H9 (cell line): ENCODE results near the gene SLC6A19. TPM values are rescaled to one million over a fixed set of nuclear protein-coding genes. Genes with fewer than 3 reads are reported as not detected.

ENCODE experiments used
- DNase-seq: peaks from one replicate; pipeline ENCODE4 v3.0.0-alpha.2; 2017
- H2AFZ ChIP-seq: one replicate; pipeline ENCODE4 v1.6.1; 2013; ENCODE audit warnings: mild to moderate bottlenecking, low read length, control low read depth, moderate library complexity
- H2AK5ac ChIP-seq: 2 replicates; pipeline ENCODE4 v1.6.1; 2013; ENCODE audit warnings: low read length, control low read depth, mixed read lengths; ENCODE audit not compliant: insufficient read length
- H2BK120ac ChIP-seq: one replicate; pipeline ENCODE4 v1.6.1; 2013; ENCODE audit warnings: low read depth, mild to moderate bottlenecking, low read length, control low read depth, inconsistent platforms; ENCODE audit not compliant: poor library complexity, severe bottlenecking
- H2BK12ac ChIP-seq: 2 replicates; pipeline ENCODE4 v1.6.1; 2013; ENCODE audit warnings: low read length, control low read depth, mixed read lengths, low read depth; ENCODE audit not compliant: insufficient read length
- H2BK15ac ChIP-seq: 2 replicates; pipeline ENCODE4 v1.6.1; 2013; ENCODE audit warnings: low read depth, low read length, control low read depth
- H2BK20ac ChIP-seq: one replicate; pipeline ENCODE4 v1.6.1; 2013; ENCODE audit warnings: low read depth, mild to moderate bottlenecking, low read length, control low read depth, inconsistent platforms; ENCODE audit not compliant: poor library complexity, severe bottlenecking
- H2BK5ac ChIP-seq: 2 replicates; pipeline ENCODE4 v1.6.1; 2013; ENCODE audit warnings: low read length, control low read depth, mixed read lengths; ENCODE audit not compliant: insufficient read length
- H3K14ac ChIP-seq: 2 replicates; pipeline ENCODE4 v1.6.1; 2013; ENCODE audit warnings: low read length, control low read depth; ENCODE audit not compliant: insufficient read depth
- H3K18ac ChIP-seq: 2 replicates; pipeline ENCODE4 v1.6.1; 2013; ENCODE audit warnings: low read depth, mild to moderate bottlenecking, mixed read lengths, low read length, control low read depth; ENCODE audit not compliant: insufficient read length
- H3K23ac ChIP-seq: 2 replicates; pipeline ENCODE4 v1.6.1; 2013; ENCODE audit warnings: low read length, control low read depth, mixed read lengths, low read depth; ENCODE audit not compliant: insufficient read length
- H3K23me2 ChIP-seq: 2 replicates; pipeline ENCODE4 v1.6.1; 2013; ENCODE audit warnings: low read depth, mild to moderate bottlenecking, mixed read lengths, low read length, control low read depth; ENCODE audit not compliant: insufficient read length, poor library complexity, severe bottlenecking
- H3K27ac ChIP-seq: 2 replicates; pipeline ENCODE4 v1.5.1; 2013; ENCODE audit warnings: low read length, control low read depth, mixed read lengths, low read depth; ENCODE audit not compliant: insufficient read length
- H3K27me3 ChIP-seq: 2 replicates; pipeline ENCODE4 v1.6.1; 2013; ENCODE audit warnings: low read length, control low read depth, inconsistent platforms; ENCODE audit not compliant: insufficient read depth
- H3K4ac ChIP-seq: 2 replicates; pipeline ENCODE4 v1.6.1; 2013; ENCODE audit warnings: low read depth, mild to moderate bottlenecking, control low read depth, inconsistent platforms, low read length, moderate library complexity
- H3K4me1 ChIP-seq: 2 replicates; pipeline ENCODE4 v1.6.1; 2013; ENCODE audit warnings: low read length, control low read depth, inconsistent platforms; ENCODE audit not compliant: insufficient read depth
- H3K4me2 ChIP-seq: 2 replicates; pipeline ENCODE4 v1.6.1; 2013; ENCODE audit warnings: low read length, control low read depth, mixed read lengths; ENCODE audit not compliant: insufficient read length, insufficient read depth
- H3K56ac ChIP-seq: 2 replicates; pipeline ENCODE4 v1.6.1; 2013; ENCODE audit warnings: low read depth, mild to moderate bottlenecking, mixed read lengths, low read length, control low read depth; ENCODE audit not compliant: insufficient read length
- H3K79me1 ChIP-seq: 2 replicates; pipeline ENCODE4 v1.6.1; 2013; ENCODE audit warnings: low read depth, mild to moderate bottlenecking, moderate library complexity, low read length, control low read depth, inconsistent platforms; ENCODE audit not compliant: insufficient read depth, poor library complexity, severe bottlenecking
- H3K79me2 ChIP-seq: 2 replicates; pipeline ENCODE4 v1.6.1; 2013; ENCODE audit warnings: low read length, control low read depth, inconsistent platforms; ENCODE audit not compliant: insufficient read depth
- H3K9ac ChIP-seq: 2 replicates; pipeline ENCODE4 v1.6.1; 2013; ENCODE audit warnings: low read length, control low read depth, mixed read lengths; ENCODE audit not compliant: insufficient read length; ENCODE audit errors: extremely low read depth
- H3K9me3 ChIP-seq: one replicate; pipeline ENCODE4 v1.6.1; 2013; ENCODE audit warnings: low read depth, low read length, inconsistent platforms; ENCODE audit not compliant: control insufficient read depth
- H3T11ph ChIP-seq: one replicate; pipeline ENCODE4 v1.6.1; 2013; ENCODE audit warnings: mild to moderate bottlenecking, low read length, control low read depth, inconsistent platforms
- H4K20me1 ChIP-seq: one replicate; pipeline ENCODE4 v1.6.1; 2013; ENCODE audit not compliant: control insufficient read depth, insufficient read length, insufficient read depth
- H4K5ac ChIP-seq: 2 replicates; pipeline ENCODE4 v1.6.1; 2013; ENCODE audit warnings: low read depth, mild to moderate bottlenecking, mixed read lengths, low read length, control low read depth; ENCODE audit not compliant: insufficient read length
- H4K8ac ChIP-seq: replicated peaks from 2 replicates; pipeline ENCODE4 v1.6.1; 2013; ENCODE audit warnings: low read length, control low read depth, mixed read lengths, low read depth; ENCODE audit not compliant: insufficient read length
- H4K91ac ChIP-seq: 2 replicates; pipeline ENCODE4 v1.6.1; 2013; ENCODE audit warnings: low read depth, mild to moderate bottlenecking, moderate library complexity, mixed read lengths, low read length, control low read depth; ENCODE audit not compliant: insufficient read length
- H3K27ac Mint-ChIP-seq, 3 experiments: 2 replicates in 2 of 3; 3 replicates in 1 of 3; pipeline ENCODE4 v1.8.0; 2020 to 2021; ENCODE audit warnings: mixed read lengths in 3 of 3, mild to moderate bottlenecking in 1 of 3, moderate library complexity in 1 of 3
- H3K27me3 Mint-ChIP-seq: 2 replicates; pipeline ENCODE4 v1.8.0; 2021; ENCODE audit warnings: low read depth, mild to moderate bottlenecking, moderate library complexity, mixed read lengths
- H3K36me3 Mint-ChIP-seq, 3 experiments: 2 replicates in 2 of 3; 3 replicates in 1 of 3; pipeline ENCODE4 v1.8.0; 2020 to 2021; ENCODE audit warnings: low read depth in 3 of 3, mixed read lengths in 3 of 3; ENCODE audit not compliant: insufficient read depth in 1 of 3
- H3K4me1 Mint-ChIP-seq, 2 experiments: 2 replicates each; pipeline ENCODE4 v1.8.0; 2020; ENCODE audit warnings: mixed read lengths in 2 of 2
- H3K4me3 Mint-ChIP-seq, 2 experiments: 2 replicates in 1 of 2; 3 replicates in 1 of 2; pipeline ENCODE4 v1.8.0; 2020 to 2021; ENCODE audit warnings: mild to moderate bottlenecking in 2 of 2, mixed read lengths in 2 of 2, moderate library complexity in 1 of 2
- H3K9me3 Mint-ChIP-seq, 2 experiments: 2 replicates in 1 of 2; 3 replicates in 1 of 2; pipeline ENCODE4 v1.8.0; 2020; ENCODE audit warnings: mild to moderate bottlenecking in 2 of 2, mixed read lengths in 2 of 2, moderate library complexity in 1 of 2
- WGBS: extraction: QIAGEN DNeasy Blood & Tissue Kit; methylation state at CpG from one replicate; pipeline ENCODE4 v1.1.7; 2013; ENCODE audit warnings: missing lambda C conversion rate, low lambda C conversion rate, mixed read lengths; ENCODE audit not compliant: insufficient read length; ENCODE audit errors: extremely low coverage; 5-methylcytosine and 5-hydroxymethylcytosine counted together
- total RNA-seq: library from RNA; stranded (reverse); gene quantifications from 2 replicates; pipeline ENCODE4 v1.2.1, GENCODE V29; 2021
- TF ChIP-seq, protein P1 (sequence below): fragments of 200-600 bp; sonication (generic); conservative IDR thresholded peaks from 3 replicates; pipeline ENCODE4 v1.8.0; 2021; ENCODE audit warnings: antibody characterized with exemption, mild to moderate bottlenecking

The SLC6A19 gene
- total RNA-seq, 1 experiment from 2014 or later: not detected

DNA sequence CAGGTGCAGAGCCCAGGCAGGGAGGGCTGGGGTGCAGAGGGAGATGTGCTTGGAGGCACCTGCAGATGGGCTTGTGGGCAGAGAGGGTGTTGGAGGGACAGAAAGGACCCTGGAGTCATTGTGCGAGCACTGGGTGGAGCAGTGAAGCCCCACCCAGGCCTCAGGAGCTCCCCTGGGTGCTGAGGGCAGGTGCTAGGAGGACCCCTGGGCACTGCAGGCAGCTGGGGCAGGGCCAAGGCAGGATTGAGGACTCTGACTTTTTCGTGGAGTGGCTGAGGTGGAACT, 13.5 kb downstream of the SLC6A19 start:
- Histone ChIP-seq H4K5ac (no peak overlapping the region), H4K8ac (no peak overlapping the region), H2BK15ac (no peak overlapping the region), H4K91ac (no peak overlapping the region), H2AFZ (no peak overlapping the region), H3T11ph (no peak overlapping the region), H3K4ac (no peak overlapping the region), H4K20me1 (peaks cover 3% of the 10 kb centered on the region), H3K27me3 (no peaks in the 10 kb centered on the region), H3K27ac (no peak overlapping the region), H2BK12ac (no peak overlapping the region), H3K4me2 (no peak overlapping the region), H3K9me3 (no peaks in the 10 kb centered on the region), H2BK120ac (no peak overlapping the region), H2AK5ac (no peak overlapping the region), H3K9ac (no peak overlapping the region), H2BK5ac (no peak overlapping the region), H3K4me1 (no peaks in the 10 kb centered on the region), H3K23me2 (no peaks in the 10 kb centered on the region), H2BK20ac (no peak overlapping the region), H3K14ac (no peak overlapping the region), H3K79me1 (no peaks in the 10 kb centered on the region), H3K56ac (no peak overlapping the region), H3K18ac (no peak overlapping the region), H3K23ac (no peak overlapping the region), H3K79me2 (no peaks in the 10 kb centered on the region)
- no peak for DNase-seq
- H3K4me3 Mint-ChIP-seq: no peak overlapping the region
- peaks cover 0 to 6% of the 10 kb centered on the region in 2 experiments; a peak in 3 of 5 replicates for H3K9me3 Mint-ChIP-seq
- H3K36me3 Mint-ChIP-seq: no peaks in the 10 kb centered on the region
- H3K27ac Mint-ChIP-seq: no peak overlapping the region
- peaks cover 9% of the 10 kb centered on the region for H3K27me3 Mint-ChIP-seq
- H3K4me1 Mint-ChIP-seq: peaks cover 3 to 6% of the 10 kb centered on the region in 2 experiments; a peak in 2 of 4 replicates
- TF ChIP-seq, protein P1, sequence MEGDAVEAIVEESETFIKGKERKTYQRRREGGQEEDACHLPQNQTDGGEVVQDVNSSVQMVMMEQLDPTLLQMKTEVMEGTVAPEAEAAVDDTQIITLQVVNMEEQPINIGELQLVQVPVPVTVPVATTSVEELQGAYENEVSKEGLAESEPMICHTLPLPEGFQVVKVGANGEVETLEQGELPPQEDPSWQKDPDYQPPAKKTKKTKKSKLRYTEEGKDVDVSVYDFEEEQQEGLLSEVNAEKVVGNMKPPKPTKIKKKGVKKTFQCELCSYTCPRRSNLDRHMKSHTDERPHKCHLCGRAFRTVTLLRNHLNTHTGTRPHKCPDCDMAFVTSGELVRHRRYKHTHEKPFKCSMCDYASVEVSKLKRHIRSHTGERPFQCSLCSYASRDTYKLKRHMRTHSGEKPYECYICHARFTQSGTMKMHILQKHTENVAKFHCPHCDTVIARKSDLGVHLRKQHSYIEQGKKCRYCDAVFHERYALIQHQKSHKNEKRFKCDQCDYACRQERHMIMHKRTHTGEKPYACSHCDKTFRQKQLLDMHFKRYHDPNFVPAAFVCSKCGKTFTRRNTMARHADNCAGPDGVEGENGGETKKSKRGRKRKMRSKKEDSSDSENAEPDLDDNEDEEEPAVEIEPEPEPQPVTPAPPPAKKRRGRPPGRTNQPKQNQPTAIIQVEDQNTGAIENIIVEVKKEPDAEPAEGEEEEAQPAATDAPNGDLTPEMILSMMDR: no peak
- no CpG with 5 or more reads among the region's 2 CpGs for WGBS
